ENCODE measurements around the gene TMEM170B. TPM values are rescaled to one million over a fixed set of nuclear protein-coding genes. Genes with fewer than 3 reads are reported as not detected.

Gene TMEM170B
- total RNA-seq, 1 donor from 2014 or later = 6.1 TPM

DNA sequence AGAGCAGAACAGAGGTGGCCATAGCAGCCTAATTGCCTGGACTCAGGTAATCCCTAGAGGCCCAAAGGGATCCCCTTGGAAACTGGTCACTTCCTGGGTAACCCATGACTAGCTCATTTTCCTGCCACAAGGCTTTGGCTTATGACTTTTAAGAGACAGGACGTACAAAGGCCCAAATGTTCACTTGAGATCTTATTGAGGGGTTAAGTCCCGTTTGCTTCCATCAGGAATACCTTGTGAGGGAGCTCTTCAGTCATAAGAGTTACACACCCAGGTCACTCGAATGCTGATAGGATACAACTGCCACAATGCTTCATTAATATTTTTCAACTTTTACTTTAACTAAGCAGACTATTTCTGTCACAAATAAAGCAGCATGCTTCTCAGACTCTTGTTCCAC lies 51.7 kb downstream of the TMEM170B start:
- Mint-ChIP-seq H3K4me3 (no peak overlapping the region), H3K27ac (peak overlapping the region; percentile 77), H3K9me3 (peaks cover 3% of the 10 kb centered on the region), H3K4me1 (peaks cover 29% of the 10 kb centered on the region), H3K27me3 (ENCODE audit: low read depth) (no peaks in the 10 kb centered on the region), H3K36me3 (no peaks in the 10 kb centered on the region)
- TF ChIP-seq, protein P1, sequence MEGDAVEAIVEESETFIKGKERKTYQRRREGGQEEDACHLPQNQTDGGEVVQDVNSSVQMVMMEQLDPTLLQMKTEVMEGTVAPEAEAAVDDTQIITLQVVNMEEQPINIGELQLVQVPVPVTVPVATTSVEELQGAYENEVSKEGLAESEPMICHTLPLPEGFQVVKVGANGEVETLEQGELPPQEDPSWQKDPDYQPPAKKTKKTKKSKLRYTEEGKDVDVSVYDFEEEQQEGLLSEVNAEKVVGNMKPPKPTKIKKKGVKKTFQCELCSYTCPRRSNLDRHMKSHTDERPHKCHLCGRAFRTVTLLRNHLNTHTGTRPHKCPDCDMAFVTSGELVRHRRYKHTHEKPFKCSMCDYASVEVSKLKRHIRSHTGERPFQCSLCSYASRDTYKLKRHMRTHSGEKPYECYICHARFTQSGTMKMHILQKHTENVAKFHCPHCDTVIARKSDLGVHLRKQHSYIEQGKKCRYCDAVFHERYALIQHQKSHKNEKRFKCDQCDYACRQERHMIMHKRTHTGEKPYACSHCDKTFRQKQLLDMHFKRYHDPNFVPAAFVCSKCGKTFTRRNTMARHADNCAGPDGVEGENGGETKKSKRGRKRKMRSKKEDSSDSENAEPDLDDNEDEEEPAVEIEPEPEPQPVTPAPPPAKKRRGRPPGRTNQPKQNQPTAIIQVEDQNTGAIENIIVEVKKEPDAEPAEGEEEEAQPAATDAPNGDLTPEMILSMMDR (IDR thresholded peaks at IDR 0.05; ENCODE audit: unreplicated experiment) = no peak
- no peak for DNase-seq (ENCODE audit: low spot score in 2 of 2, unreplicated experiment in 2 of 2)

DNA sequence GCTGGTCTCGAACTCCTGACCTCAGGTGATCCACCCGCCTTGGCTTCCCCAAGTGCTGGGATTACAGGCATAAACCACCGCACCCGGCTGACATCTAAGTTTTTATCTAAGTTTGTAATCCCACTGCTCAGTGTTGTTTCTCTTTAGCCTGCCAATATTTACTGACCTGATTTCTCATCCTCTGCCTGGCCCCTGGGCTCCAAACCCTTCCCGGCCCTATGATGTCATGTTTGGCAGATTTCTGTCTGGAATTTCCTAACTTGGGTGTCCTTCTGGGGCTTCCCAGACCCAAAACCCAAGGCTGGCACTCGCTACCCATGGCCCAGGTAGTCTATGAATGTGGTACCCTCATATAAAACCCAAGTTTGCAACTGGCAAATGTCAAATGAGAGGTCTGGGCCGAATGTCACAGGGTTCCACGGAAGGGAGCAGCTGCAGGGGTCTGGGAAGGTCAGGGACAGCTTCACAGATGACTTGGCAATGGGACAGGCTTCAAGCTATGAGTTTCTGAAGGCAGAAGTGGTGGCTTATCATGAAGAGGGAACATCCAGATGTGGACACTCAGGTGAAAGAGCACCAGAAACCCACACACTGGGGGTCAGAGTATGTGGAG lies 54.9 kb downstream of the TMEM170B start:
- H3K4me3 Mint-ChIP-seq = no peak overlapping the region

DNA sequence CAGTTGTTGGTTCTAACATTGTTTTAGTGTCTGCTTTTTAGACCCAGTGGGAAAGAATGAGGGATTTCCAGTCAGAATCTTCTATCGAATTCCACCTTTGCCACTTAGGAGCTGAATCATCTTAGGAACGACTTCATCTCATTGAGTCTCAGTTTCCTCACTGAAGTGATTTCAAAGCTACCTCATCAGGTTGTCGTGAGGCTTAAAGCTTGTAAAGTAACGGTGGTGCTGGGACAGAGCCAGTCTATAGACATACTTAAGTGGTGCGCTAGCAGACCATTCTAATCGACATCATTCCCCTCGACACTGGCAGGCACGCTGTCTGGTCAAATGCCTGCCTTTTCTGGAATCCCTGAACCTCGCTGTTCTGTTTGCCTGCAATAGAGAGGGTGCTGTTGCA lies 55.5 kb downstream of the TMEM170B start:
- peaks cover 3% of the 10 kb centered on the region for H3K9me3 Mint-ChIP-seq
- H3K36me3 Mint-ChIP-seq = no peaks in the 10 kb centered on the region
- no peak overlapping the region for H3K4me3 Mint-ChIP-seq
- no peak for DNase-seq (ENCODE audit: low spot score in 2 of 2, unreplicated experiment in 2 of 2)
- TF ChIP-seq, protein P1 (IDR thresholded peaks at IDR 0.05; ENCODE audit: unreplicated experiment) = no peak
- H3K27me3 Mint-ChIP-seq (ENCODE audit: low read depth) = no peaks in the 10 kb centered on the region
- H3K4me1 Mint-ChIP-seq = peaks cover 20% of the 10 kb centered on the region
- no peak overlapping the region for H3K27ac Mint-ChIP-seq

More for the DNA sequence above, 54.9 kb downstream of the TMEM170B start:
- H3K27ac Mint-ChIP-seq = no peak overlapping the region
- no peak for DNase-seq (ENCODE audit: low spot score in 2 of 2, unreplicated experiment in 2 of 2)
- H3K27me3 Mint-ChIP-seq (ENCODE audit: low read depth) = no peaks in the 10 kb centered on the region
- H3K9me3 Mint-ChIP-seq = peaks cover 3% of the 10 kb centered on the region
- H3K36me3 Mint-ChIP-seq = no peaks in the 10 kb centered on the region
- TF ChIP-seq, protein P1 (IDR thresholded peaks at IDR 0.05; ENCODE audit: unreplicated experiment) = no peak
- peaks cover 17% of the 10 kb centered on the region for H3K4me1 Mint-ChIP-seq

DNA sequence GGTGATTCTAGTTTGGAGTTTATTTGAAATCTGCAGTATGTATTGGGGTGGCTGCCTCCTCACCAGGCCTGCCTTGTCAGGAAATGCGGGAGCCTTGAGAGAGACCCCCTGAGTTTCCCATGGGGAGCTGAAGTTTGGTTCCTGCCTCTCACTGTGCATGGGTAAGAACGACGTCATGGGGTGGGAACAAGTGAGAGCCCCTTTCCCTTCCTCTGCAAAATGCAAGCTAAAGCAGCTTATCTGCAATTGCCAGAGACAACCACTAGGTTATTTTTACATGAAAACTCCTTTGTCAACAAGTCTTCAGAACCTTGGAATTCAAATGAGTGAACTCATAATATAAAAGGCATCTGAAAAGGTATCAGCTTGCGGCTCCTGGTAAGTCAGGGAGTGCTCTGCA lies 58.4 kb downstream of the TMEM170B start:
- DNase-seq (ENCODE audit: low spot score in 2 of 2, unreplicated experiment in 2 of 2) = no peak
- Mint-ChIP-seq H3K4me1 (peaks cover 15% of the 10 kb centered on the region), H3K27ac (no peak overlapping the region), H3K36me3 (no peaks in the 10 kb centered on the region), H3K4me3 (no peak overlapping the region), H3K9me3 (no peaks in the 10 kb centered on the region), H3K27me3 (ENCODE audit: low read depth) (no peaks in the 10 kb centered on the region)
- TF ChIP-seq, protein P1 (IDR thresholded peaks at IDR 0.05; ENCODE audit: unreplicated experiment) = peak; percentile 55

DNA sequence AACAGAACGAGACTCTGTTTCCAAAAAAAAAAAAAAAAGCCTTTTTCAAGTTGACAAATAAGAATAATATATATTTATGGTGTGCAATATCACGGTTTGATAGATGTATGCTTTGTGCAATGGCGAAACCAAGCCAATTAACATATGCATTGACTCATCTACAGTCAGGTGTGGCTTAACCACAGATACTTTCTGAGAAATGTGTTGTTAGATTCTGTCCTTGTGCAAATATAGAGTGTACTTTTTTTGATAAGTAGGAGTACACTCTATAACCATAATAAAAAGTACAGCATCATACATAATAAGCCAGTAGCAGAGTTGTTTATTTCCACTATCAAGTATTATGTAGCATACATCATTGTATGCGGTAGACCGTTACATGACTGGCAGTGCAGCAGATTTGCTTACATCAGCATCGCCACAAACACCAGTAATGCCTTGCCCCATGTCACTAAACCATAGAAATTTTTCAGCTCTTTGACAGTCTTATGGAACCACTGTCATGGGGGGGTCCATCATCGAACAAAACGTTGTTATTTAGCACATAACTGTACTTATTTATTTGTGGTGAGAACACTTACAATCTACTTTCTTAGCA lies 59.2 kb downstream of the TMEM170B start:
- Mint-ChIP-seq H3K9me3 (no peaks in the 10 kb centered on the region), H3K36me3 (no peaks in the 10 kb centered on the region), H3K4me3 (no peak overlapping the region), H3K27me3 (ENCODE audit: low read depth) (no peaks in the 10 kb centered on the region), H3K4me1 (peaks cover 15% of the 10 kb centered on the region), H3K27ac (no peak overlapping the region)
- DNase-seq (ENCODE audit: low spot score in 2 of 2, unreplicated experiment in 2 of 2) = no peak
- TF ChIP-seq, protein P1 (IDR thresholded peaks at IDR 0.05; ENCODE audit: unreplicated experiment) = no peak

Data from mesothelial cell of epicardium (in vitro differentiated cells).